ENCODE data around the gene C4orf51.

Gene C4orf51

GRCh38 chr4:145734031-145734430 lies 54.1 kb downstream of the C4orf51 start:
- Mint-ChIP-seq H3K36me3 (ENCODE audit: low read depth) (no peaks in the 10 kb centered on the region), H3K9me3 (no peaks in the 10 kb centered on the region), H3K27ac (peak overlapping the region; percentile 54), H3K27me3 (ENCODE audit: low read depth, poor library complexity) (no peaks in the 10 kb centered on the region), H3K4me3 (peak overlapping the region; percentile 74), H3K4me1 (peaks cover 60% of the 10 kb centered on the region)
- no peak for TF ChIP-seq CTCF (IDR thresholded peaks at IDR 0.05)
- no peak for DNase-seq

GRCh38 chr4:145734576-145735346 lies 54.8 kb downstream of the C4orf51 start:
- Mint-ChIP-seq H3K9me3 (no peaks in the 10 kb centered on the region), H3K27me3 (ENCODE audit: low read depth, poor library complexity) (no peaks in the 10 kb centered on the region), H3K4me1 (peaks cover 67% of the 10 kb centered on the region), H3K36me3 (ENCODE audit: low read depth) (no peaks in the 10 kb centered on the region), H3K4me3 (no peak overlapping the region), H3K27ac (no peak overlapping the region)
- DNase-seq: no peak
- TF ChIP-seq CTCF (IDR thresholded peaks at IDR 0.05): no peak

GRCh38 chr4:145735347-145735675 lies 55.4 kb downstream of the C4orf51 start:
- no peak for TF ChIP-seq CTCF (IDR thresholded peaks at IDR 0.05)
- H3K4me3 Mint-ChIP-seq: no peak overlapping the region
- no peaks in the 10 kb centered on the region for H3K9me3 Mint-ChIP-seq
- H3K27me3 Mint-ChIP-seq (ENCODE audit: low read depth, poor library complexity): no peaks in the 10 kb centered on the region
- peaks cover 72% of the 10 kb centered on the region for H3K4me1 Mint-ChIP-seq
- no peaks in the 10 kb centered on the region for H3K36me3 Mint-ChIP-seq (ENCODE audit: low read depth)
- no peak for DNase-seq
- no peak overlapping the region for H3K27ac Mint-ChIP-seq

GRCh38 chr4:145735827-145736226 lies 55.9 kb downstream of the C4orf51 start:
- no peaks in the 10 kb centered on the region for H3K36me3 Mint-ChIP-seq (ENCODE audit: low read depth)
- DNase-seq: no peak
- peaks cover 74% of the 10 kb centered on the region for H3K4me1 Mint-ChIP-seq
- no peak overlapping the region for H3K27ac Mint-ChIP-seq
- TF ChIP-seq CTCF (IDR thresholded peaks at IDR 0.05): no peak
- H3K4me3 Mint-ChIP-seq: no peak overlapping the region
- no peaks in the 10 kb centered on the region for H3K9me3 Mint-ChIP-seq
- no peaks in the 10 kb centered on the region for H3K27me3 Mint-ChIP-seq (ENCODE audit: low read depth, poor library complexity)

GRCh38 chr4:145736241-145736831 lies 56.4 kb downstream of the C4orf51 start:
- Mint-ChIP-seq H3K9me3 (no peaks in the 10 kb centered on the region), H3K4me1 (peaks cover 74% of the 10 kb centered on the region), H3K36me3 (ENCODE audit: low read depth) (no peaks in the 10 kb centered on the region), H3K27me3 (ENCODE audit: low read depth, poor library complexity) (no peaks in the 10 kb centered on the region), H3K4me3 (no peak overlapping the region), H3K27ac (no peak overlapping the region)
- no peak for DNase-seq
- no peak for TF ChIP-seq CTCF (IDR thresholded peaks at IDR 0.05)

- H3K4me3 Mint-ChIP-seq: no peak overlapping the region
- no peak overlapping the region for H3K27ac Mint-ChIP-seq
- H3K36me3 Mint-ChIP-seq (ENCODE audit: low read depth): no peaks in the 10 kb centered on the region
- peaks cover 62% of the 10 kb centered on the region for H3K4me1 Mint-ChIP-seq
- H3K27me3 Mint-ChIP-seq (ENCODE audit: low read depth, poor library complexity): peaks cover 7% of the 10 kb centered on the region
- H3K9me3 Mint-ChIP-seq: no peaks in the 10 kb centered on the region
- DNase-seq: no peak
- no peak for TF ChIP-seq CTCF (IDR thresholded peaks at IDR 0.05)
Observed at GRCh38 chr4:145739845-145740244, 59.9 kb downstream of the C4orf51 start.
